ENCODE results near the gene EPS8L3.
"Not testable (repeated sequence)": the region's sequence is repeated elsewhere in the genome, so short reads cannot be mapped to it uniquely, and the experiment has no call there.

Gene EPS8L3

GRCh38 chr1:109777980-109778625 is 14.4 kb upstream of the EPS8L3 start:
- DNase-seq: no peak

GRCh38 chr1:109777436-109777835 is 13.7 kb upstream of the EPS8L3 start:
- no peak for DNase-seq

- DNase-seq: peak; percentile 77
Observed at GRCh38 chr1:109776911-109777310, 13.2 kb upstream of the EPS8L3 start.

GRCh38 chr1:109776206-109776835 is 12.6 kb upstream of the EPS8L3 start:
- no peak for DNase-seq

- no peak for DNase-seq
Observed at GRCh38 chr1:109775398-109775797, 11.7 kb upstream of the EPS8L3 start.

GRCh38 chr1:109773900-109774485 is 10.3 kb upstream of the EPS8L3 start:
- no peak for DNase-seq

GRCh38 chr1:109773203-109773899 is 9.6 kb upstream of the EPS8L3 start:
- DNase-seq: peak; percentile 78

GRCh38 chr1:109772658-109773202 is 9.0 kb upstream of the EPS8L3 start:
- DNase-seq: no peak

- DNase-seq: no peak
Observed at GRCh38 chr1:109771712-109772657, 8.3 kb upstream of the EPS8L3 start.

GRCh38 chr1:109770331-109771095 is 6.8 kb upstream of the EPS8L3 start:
- DNase-seq: no peak

GRCh38 chr1:109769330-109770078 is 5.8 kb upstream of the EPS8L3 start:
- DNase-seq: no peak

- DNase-seq: no peak
Observed at GRCh38 chr1:109768820-109769219, 5.1 kb upstream of the EPS8L3 start.

- no peak for DNase-seq
Observed at GRCh38 chr1:109768335-109768650, 4.6 kb upstream of the EPS8L3 start.

- DNase-seq: no peak
Observed at GRCh38 chr1:109767637-109768334, 4.1 kb upstream of the EPS8L3 start.

- DNase-seq: not testable (repeated sequence)
Observed at GRCh38 chr1:109766991-109767636, 3.4 kb upstream of the EPS8L3 start.

- no peak for DNase-seq
Observed at GRCh38 chr1:109765896-109766615, 2.3 kb upstream of the EPS8L3 start.

GRCh38 chr1:109765483-109765815 is 1.7 kb upstream of the EPS8L3 start:
- no peak for DNase-seq

GRCh38 chr1:109764561-109765482 is 1.1 kb upstream of the EPS8L3 start:
- no peak for DNase-seq

Data from CD4-positive, alpha-beta T cell treated with Interferon gamma for 1 hour (primary cell).